OCI-LY3 (cell line): ENCODE measurements around the gene NOSIP.
A peak's percentile ranks its signal among the peaks of the same experiment; 100 is the strongest.

Experiments
- H2AFZ ChIP-seq: fragments of 200-600, 300-600 bp; shearing (Covaris generic); 2 replicates; pipeline ENCODE4 v1.6.0; 2014; ENCODE audit warnings: antibody characterized with exemption, low read depth, low read length
- H3K27ac ChIP-seq: fragments of 200-600, 300-600 bp; sonication (generic); 2 replicates; pipeline ENCODE4 v1.5.1; 2014; ENCODE audit warnings: mild to moderate bottlenecking, low read length, moderate library complexity, mixed read lengths
- H3K27me3 ChIP-seq: fragments of 200-600, 300-600 bp; sonication (generic); 2 replicates; pipeline ENCODE4 v1.6.1; 2014; ENCODE audit warnings: low read depth, low read length, mixed read lengths
- H3K36me3 ChIP-seq: fragments of 200-600, 300-600 bp; sonication (generic); replicated peaks from 2 replicates; pipeline ENCODE3; 2014; ENCODE audit warnings: low read depth, low read length, mixed read lengths
- H3K4me1 ChIP-seq: fragments of 300-600, 200-600 bp; sonication (generic); 2 replicates; pipeline ENCODE4 v1.6.1; 2014; ENCODE audit warnings: low read length, mixed read lengths
- H3K4me2 ChIP-seq: fragments of 200-600, 300-600 bp; sonication (generic); 2 replicates; pipeline ENCODE4 v1.6.1; 2014; ENCODE audit warnings: low read length, mixed read lengths
- H3K4me3 ChIP-seq: fragments of 300-600, 200-600 bp; sonication (generic); 2 replicates; pipeline ENCODE4 v1.5.1; 2014; ENCODE audit warnings: antibody characterized with exemption, mild to moderate bottlenecking, low read length, moderate library complexity
- H3K79me2 ChIP-seq: fragments of 300-600, 200-600 bp; shearing (Covaris generic); 2 replicates; pipeline ENCODE4 v1.6.1; 2014; ENCODE audit warnings: mild to moderate bottlenecking, low read length, mixed read lengths
- H3K9ac ChIP-seq: fragments of 300-600, 200-600 bp; shearing (Covaris generic); 2 replicates; pipeline ENCODE4 v1.6.0; 2014; ENCODE audit warnings: mild to moderate bottlenecking, low read length, moderate library complexity
- H3K9me3 ChIP-seq: fragments of 200-600, 300-600 bp; shearing (Covaris generic); 2 replicates; pipeline ENCODE4 v1.6.1; 2014; ENCODE audit warnings: low read length, mixed read lengths; ENCODE audit not compliant: insufficient read depth
- H4K20me1 ChIP-seq: fragments of 200-600, 300-600 bp; sonication (generic); 2 replicates; pipeline ENCODE4 v1.6.1; 2016; ENCODE audit warnings: low read length, mixed read lengths; ENCODE audit not compliant: insufficient read depth
- CTCF ChIP-seq: fragments of 200-600, 300-600 bp; sonication (generic); IDR thresholded peaks from 2 replicates; pipeline ENCODE4 v1.5.1; 2014; ENCODE audit warnings: antibody characterized with exemption, low read length, low read depth
- EZH2phosphoT487 ChIP-seq: fragments of 200-600 bp; shearing (Covaris generic); IDR thresholded peaks from 2 replicates; pipeline ENCODE4 v1.6.1; 2018; ENCODE audit warnings: antibody characterized with exemption, mixed run types, low read depth

NOSIP gene

GRCh38 chr19:49583239-49583638 lies 2.9 kb upstream of the NOSIP start:
- no peak overlapping the region for H3K4me3 ChIP-seq
- H3K79me2 ChIP-seq: peaks cover 18% of the 10 kb centered on the region
- no peak overlapping the region for H3K9ac ChIP-seq
- H3K9me3 ChIP-seq: no peaks in the 10 kb centered on the region
- no peak overlapping the region for H3K27ac ChIP-seq
- no peaks in the 10 kb centered on the region for H3K27me3 ChIP-seq
- TF ChIP-seq CTCF (no peak), EZH2phosphoT487 (no peak)
- H4K20me1 ChIP-seq: no peaks in the 10 kb centered on the region
- H3K4me1 ChIP-seq: peaks cover 19% of the 10 kb centered on the region
- H3K36me3 ChIP-seq: no peaks in the 10 kb centered on the region
- H3K4me2 ChIP-seq: no peak overlapping the region
- no peak overlapping the region for H2AFZ ChIP-seq

DNA sequence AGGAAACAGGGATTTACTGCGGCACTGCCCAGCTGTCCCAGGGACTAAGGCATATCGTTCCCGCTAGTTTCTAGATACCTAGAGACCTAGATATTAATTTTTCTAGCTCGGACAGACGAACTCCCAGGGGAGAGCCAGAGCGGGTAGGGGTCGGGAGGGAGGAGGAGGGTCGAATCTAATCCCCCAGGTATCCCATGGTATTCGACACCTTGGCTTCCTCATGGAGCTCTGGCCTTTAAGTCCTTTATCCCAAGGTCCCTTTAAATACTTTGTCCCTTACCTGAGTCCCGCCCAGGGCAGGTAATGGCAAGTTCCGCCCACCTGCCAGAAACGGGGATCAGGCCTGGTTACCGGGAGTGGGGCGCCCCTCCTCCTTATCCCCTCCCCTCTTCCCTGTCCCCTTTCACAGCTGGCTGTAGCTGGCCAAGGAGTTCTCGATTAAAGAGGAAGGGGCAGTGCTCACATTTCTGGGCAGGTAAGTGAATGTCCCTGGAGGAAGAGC lies 702 bp upstream of the NOSIP start, which contains the start of gene PRRG2:
Gene PRRG2, plus strand, starts transcription at position 310 of the 502 bp plus-strand sequence. CDS start 1,904 bp downstream, outside the sequence.
- H3K4me2 ChIP-seq: peak within 1 kb of the TSS; percentile 82
- peak within 1 kb of the TSS; percentile 89 for H2AFZ ChIP-seq
- no peak for TF ChIP-seq CTCF
- no peak for TF ChIP-seq EZH2phosphoT487
- no peaks in the 10 kb centered on the region for H3K36me3 ChIP-seq
- H3K27me3 ChIP-seq: no peaks in the 10 kb centered on the region
- H3K9ac ChIP-seq: peak within 1 kb of the TSS; percentile 81
- H3K9me3 ChIP-seq: no peaks in the 10 kb centered on the region
- peaks cover 22% of the 10 kb centered on the region for H3K4me1 ChIP-seq
- peak within 1 kb of the TSS; percentile 88 for H3K4me3 ChIP-seq
- no peaks in the 10 kb centered on the region for H4K20me1 ChIP-seq
- peak within 1 kb of the TSS; percentile 30 for H3K27ac ChIP-seq
- H3K79me2 ChIP-seq: peaks cover 40% of the 10 kb centered on the region

DNA sequence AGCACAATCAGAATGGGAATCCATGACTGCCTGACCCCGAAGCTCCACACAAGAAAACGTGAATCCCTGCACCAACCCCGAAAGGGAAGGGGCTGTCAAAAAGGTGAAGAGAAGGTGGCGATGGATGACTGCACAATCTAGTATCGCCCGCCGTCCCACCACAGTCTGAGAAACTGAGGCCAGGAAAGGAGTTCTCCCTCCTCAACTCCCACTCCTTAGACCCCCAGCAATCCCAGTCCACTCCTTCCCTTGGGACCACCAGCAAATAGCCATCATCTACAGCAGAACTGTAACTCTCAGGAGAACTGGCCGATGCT lies 451 bp downstream of the NOSIP start:
- H3K27ac ChIP-seq: peak overlapping the region; percentile 30
- H2AFZ ChIP-seq: no peak overlapping the region
- TF ChIP-seq EZH2phosphoT487 (no peak), CTCF (no peak)

DNA sequence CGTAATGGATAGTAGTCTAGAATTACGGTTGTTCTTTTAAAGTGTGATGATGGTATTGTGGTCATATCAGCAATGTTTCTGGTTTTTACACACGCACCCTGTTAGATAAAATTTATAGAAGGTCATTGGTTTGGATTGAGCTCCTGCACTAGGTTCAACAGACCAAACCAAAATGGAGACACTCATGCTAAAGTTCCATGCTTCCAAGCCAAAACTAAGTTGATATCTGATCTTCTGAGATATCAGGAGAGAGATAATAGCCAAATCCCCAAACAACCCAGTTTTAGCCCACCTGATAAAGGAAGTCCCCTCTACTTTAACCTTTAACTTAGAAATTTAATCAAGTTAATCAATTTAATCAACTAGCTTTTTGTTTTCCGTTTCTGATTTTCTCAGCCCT lies 1.2 kb downstream of the NOSIP start:
- Histone ChIP-seq H3K4me3 (peak overlapping the region; percentile 88), H3K9ac (peak overlapping the region; percentile 81), H4K20me1 (no peaks in the 10 kb centered on the region), H2AFZ (no peak overlapping the region), H3K36me3 (peaks cover 4% of the 10 kb centered on the region), H3K4me2 (peak overlapping the region; percentile 82), H3K9me3 (no peaks in the 10 kb centered on the region), H3K27me3 (no peaks in the 10 kb centered on the region), H3K79me2 (peaks cover 49% of the 10 kb centered on the region), H3K27ac (no peak overlapping the region), H3K4me1 (peaks cover 29% of the 10 kb centered on the region)
- no peak for TF ChIP-seq CTCF
- TF ChIP-seq EZH2phosphoT487: no peak

More for the DNA sequence above, 451 bp downstream of the NOSIP start:
- Histone ChIP-seq H3K4me3 (peak overlapping the region; percentile 88), H3K36me3 (no peaks in the 10 kb centered on the region), H3K9ac (peak overlapping the region; percentile 81), H3K9me3 (no peaks in the 10 kb centered on the region), H4K20me1 (no peaks in the 10 kb centered on the region), H3K4me1 (peaks cover 29% of the 10 kb centered on the region), H3K4me2 (peak overlapping the region; percentile 82), H3K27me3 (no peaks in the 10 kb centered on the region), H3K79me2 (peaks cover 45% of the 10 kb centered on the region)
